Measurements from ENCODE around the gene SRSF9.
A peak's percentile ranks its signal among the peaks of the same experiment; 100 is the strongest.

DNA sequence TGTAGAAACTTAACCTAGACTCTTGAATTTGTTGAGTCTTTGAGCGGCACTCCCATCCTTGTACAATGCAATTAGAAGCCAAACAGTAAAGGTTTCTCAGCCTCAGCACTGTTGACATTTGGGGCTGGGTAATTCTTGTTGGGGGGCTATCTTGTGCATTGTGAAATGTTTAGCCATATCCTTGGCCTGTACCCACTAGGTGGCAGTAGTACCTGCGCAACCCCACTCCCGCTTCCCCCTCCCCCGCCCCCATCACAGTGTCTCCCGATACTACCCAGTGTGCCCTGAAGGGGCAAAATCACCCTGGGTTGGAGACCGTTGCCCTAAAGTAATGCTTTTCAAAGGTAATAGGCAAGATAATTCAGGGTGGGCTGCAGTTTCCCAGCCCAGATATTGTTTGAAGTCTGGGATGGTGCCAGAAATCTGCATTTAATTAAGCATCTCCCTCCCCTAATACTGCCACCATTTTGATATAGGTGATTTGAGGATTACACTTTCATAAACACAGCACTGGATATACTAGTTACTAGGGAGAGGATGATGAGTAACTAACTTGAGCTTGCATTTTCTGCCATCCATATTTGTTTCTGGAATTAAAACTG, 29.8 kb downstream of the SRSF9 start:
- TF ChIP-seq, protein P1, sequence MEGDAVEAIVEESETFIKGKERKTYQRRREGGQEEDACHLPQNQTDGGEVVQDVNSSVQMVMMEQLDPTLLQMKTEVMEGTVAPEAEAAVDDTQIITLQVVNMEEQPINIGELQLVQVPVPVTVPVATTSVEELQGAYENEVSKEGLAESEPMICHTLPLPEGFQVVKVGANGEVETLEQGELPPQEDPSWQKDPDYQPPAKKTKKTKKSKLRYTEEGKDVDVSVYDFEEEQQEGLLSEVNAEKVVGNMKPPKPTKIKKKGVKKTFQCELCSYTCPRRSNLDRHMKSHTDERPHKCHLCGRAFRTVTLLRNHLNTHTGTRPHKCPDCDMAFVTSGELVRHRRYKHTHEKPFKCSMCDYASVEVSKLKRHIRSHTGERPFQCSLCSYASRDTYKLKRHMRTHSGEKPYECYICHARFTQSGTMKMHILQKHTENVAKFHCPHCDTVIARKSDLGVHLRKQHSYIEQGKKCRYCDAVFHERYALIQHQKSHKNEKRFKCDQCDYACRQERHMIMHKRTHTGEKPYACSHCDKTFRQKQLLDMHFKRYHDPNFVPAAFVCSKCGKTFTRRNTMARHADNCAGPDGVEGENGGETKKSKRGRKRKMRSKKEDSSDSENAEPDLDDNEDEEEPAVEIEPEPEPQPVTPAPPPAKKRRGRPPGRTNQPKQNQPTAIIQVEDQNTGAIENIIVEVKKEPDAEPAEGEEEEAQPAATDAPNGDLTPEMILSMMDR (IDR thresholded peaks at IDR 0.05; ENCODE audit: poor library complexity) = peak; percentile 66
- TF ChIP-seq EZH2 (IDR thresholded peaks at IDR 0.05; ENCODE audit: borderline replicate concordance) = no peak

Measured in hepatocyte (in vitro differentiated cells).